Measurements from ENCODE around the gene VPS13D. TPM values are rescaled to one million over a fixed set of nuclear protein-coding genes. Genes with fewer than 3 reads are reported as not detected.

Gene VPS13D
- total RNA-seq, 1 donor from 2014 or later: 24.4 TPM

GRCh38 chr1:12230549-12231275 is 882 bp downstream of the VPS13D start:
- DNase-seq (ENCODE audit: low read depth, low spot score): no peak

- no peak for DNase-seq (ENCODE audit: low read depth, low spot score)
These were observed 1.4 kb downstream of the VPS13D start for GRCh38 chr1:12231276-12231595.

GRCh38 chr1:12232221-12232620 is 2.4 kb downstream of the VPS13D start:
- no peak for DNase-seq (ENCODE audit: low read depth, low spot score)

- no peak for DNase-seq (ENCODE audit: low read depth, low spot score)
These were observed 14.2 kb downstream of the VPS13D start for GRCh38 chr1:12244078-12244477.

- no peak for DNase-seq (ENCODE audit: low read depth, low spot score)
These were observed 14.8 kb downstream of the VPS13D start for GRCh38 chr1:12244585-12244984.

- no peak for DNase-seq (ENCODE audit: low read depth, low spot score)
These were observed 15.3 kb downstream of the VPS13D start for GRCh38 chr1:12245116-12245515.

GRCh38 chr1:12245733-12246132 is 15.9 kb downstream of the VPS13D start:
- DNase-seq (ENCODE audit: low read depth, low spot score): no peak

GRCh38 chr1:12246584-12246983 is 16.8 kb downstream of the VPS13D start:
- DNase-seq (ENCODE audit: low read depth, low spot score): no peak

GRCh38 chr1:12249181-12249580 is 19.4 kb downstream of the VPS13D start:
- DNase-seq (ENCODE audit: low read depth, low spot score): no peak

GRCh38 chr1:12249748-12250147 is 19.9 kb downstream of the VPS13D start:
- no peak for DNase-seq (ENCODE audit: low read depth, low spot score)

GRCh38 chr1:12251442-12251841 is 21.6 kb downstream of the VPS13D start:
- no peak for DNase-seq (ENCODE audit: low read depth, low spot score)

GRCh38 chr1:12255913-12256312 is 26.1 kb downstream of the VPS13D start:
- no peak for DNase-seq (ENCODE audit: low read depth, low spot score)

GRCh38 chr1:12258272-12258671 is 28.4 kb downstream of the VPS13D start:
- no peak for DNase-seq (ENCODE audit: low read depth, low spot score)

- no peak for DNase-seq (ENCODE audit: low read depth, low spot score)
These were observed 39.5 kb downstream of the VPS13D start for GRCh38 chr1:12269351-12269750.

GRCh38 chr1:12271033-12271432 is 41.2 kb downstream of the VPS13D start:
- DNase-seq (ENCODE audit: low read depth, low spot score): no peak

GRCh38 chr1:12272770-12273169 is 42.9 kb downstream of the VPS13D start:
- DNase-seq (ENCODE audit: low read depth, low spot score): no peak

- DNase-seq (ENCODE audit: low read depth, low spot score): no peak
These were observed 45.5 kb downstream of the VPS13D start for GRCh38 chr1:12275370-12275769.

GRCh38 chr1:12276225-12276624 is 46.4 kb downstream of the VPS13D start:
- DNase-seq (ENCODE audit: low read depth, low spot score): peak; percentile 3

- DNase-seq (ENCODE audit: low read depth, low spot score): no peak
These were observed 49.2 kb downstream of the VPS13D start for GRCh38 chr1:12279003-12279402.

- DNase-seq (ENCODE audit: low read depth, low spot score): no peak
These were observed 50.1 kb downstream of the VPS13D start for GRCh38 chr1:12279728-12280464.

- DNase-seq (ENCODE audit: low read depth, low spot score): no peak
These were observed 52.3 kb downstream of the VPS13D start for GRCh38 chr1:12282142-12282541.

- no peak for DNase-seq (ENCODE audit: low read depth, low spot score)
These were observed 54.7 kb downstream of the VPS13D start for GRCh38 chr1:12284486-12284885.

- DNase-seq (ENCODE audit: low read depth, low spot score): no peak
These were observed 55.8 kb downstream of the VPS13D start for GRCh38 chr1:12285496-12286143.

Measured in pulmonary artery endothelial cell (primary cell).